ENCODE measurements around the gene CRHR2. TPM values are rescaled to one million over a fixed set of nuclear protein-coding genes. Genes with fewer than 3 reads are reported as not detected.
A peak's percentile ranks its signal among the peaks of the same experiment; 100 is the strongest.

CRHR2 gene
- 1 to 10 TPM in 1 of 2 donors, under 1 TPM in 1; 0.23 to 1.5 TPM for total RNA-seq
- polyA plus RNA-seq: not detected
- long read RNA-seq, donor 1, partial matches to known transcripts: 1 of 2 reads
- long read RNA-seq, donor 1, other reads (novel, unspliced or antisense): 1 of 2 reads
- long read RNA-seq, donor 2: 0 reads

- no peaks in the 10 kb centered on the region for H3K9me3 ChIP-seq (ENCODE audit: control insufficient read depth, low read length)
- ATAC-seq (ENCODE audit: low FRiP score) (peak; percentile 56), DNase-seq (no peak)
- 5 to 6% methylated on average over 62 to 67 of the region's 67 CpGs for WGBS, 2 donors
- intact Hi-C loops (cut with DNase I): no loop called here
- no peaks in the 10 kb centered on the region for H3K27me3 ChIP-seq (ENCODE audit: control insufficient read depth in 1 of 2, insufficient read depth in 2 of 2, low read length in 1 of 2)
- H3K27ac ChIP-seq (ENCODE audit: low read depth in 1 of 2, low read length in 2 of 2): no peak within 1 kb of the TSS
- H3K36me3 ChIP-seq (ENCODE audit: control insufficient read depth in 1 of 2, insufficient read depth in 2 of 2, low read length in 1 of 2): no peaks in the 10 kb centered on the region
- H3K4me3 ChIP-seq (ENCODE audit: low read length in 2 of 2): peak within 1 kb of the TSS; percentile 1 to 2
- H3K4me1 ChIP-seq (ENCODE audit: control insufficient read depth in 1 of 2, insufficient read depth in 2 of 2, low read length in 2 of 2): no peaks in the 10 kb centered on the region
These were observed at the start of gene CRHR2 for GRCh38 chr7:30682212-30683083. Gene CRHR2, minus strand, starts transcription at chr7:30682456. Its CDS starts 176 bp downstream, at chr7:30682280.

GRCh38 chr7:30731581-30731980 lies 49.3 kb upstream of the CRHR2 start:
- no peak for ATAC-seq (ENCODE audit: low FRiP score)
- Histone ChIP-seq H3K27ac (ENCODE audit: low read depth in 1 of 2, low read length in 2 of 2) (no peak overlapping the region), H3K36me3 (ENCODE audit: control insufficient read depth in 1 of 2, insufficient read depth in 2 of 2, low read length in 1 of 2) (no peaks in the 10 kb centered on the region), H3K4me3 (ENCODE audit: low read length in 2 of 2) (no peak overlapping the region), H3K9me3 (ENCODE audit: control insufficient read depth, low read length) (no peaks in the 10 kb centered on the region), H3K4me1 (ENCODE audit: control insufficient read depth in 1 of 2, insufficient read depth in 2 of 2, low read length in 2 of 2) (no peaks in the 10 kb centered on the region), H3K27me3 (ENCODE audit: control insufficient read depth in 1 of 2, insufficient read depth in 2 of 2, low read length in 1 of 2) (no peaks in the 10 kb centered on the region)
- intact Hi-C loops (cut with DNase I): loop anchor here in 1 of 2 donors (10.0 kb wide), 1 partner anchor 87 kb away; no protein-coding TSS in a partner anchor
- WGBS, 2 donors: 71 to 72% methylated on average over 11 of the region's 11 CpGs
- peak in 1 of 2 donors; percentile 42 for DNase-seq

GRCh38 chr7:30730996-30731395 lies 48.7 kb upstream of the CRHR2 start:
- Histone ChIP-seq H3K36me3 (ENCODE audit: control insufficient read depth in 1 of 2, insufficient read depth in 2 of 2, low read length in 1 of 2) (no peaks in the 10 kb centered on the region), H3K4me3 (ENCODE audit: low read length in 2 of 2) (no peak overlapping the region), H3K4me1 (ENCODE audit: control insufficient read depth in 1 of 2, insufficient read depth in 2 of 2, low read length in 2 of 2) (no peaks in the 10 kb centered on the region), H3K9me3 (ENCODE audit: control insufficient read depth, low read length) (no peaks in the 10 kb centered on the region), H3K27ac (ENCODE audit: low read depth in 1 of 2, low read length in 2 of 2) (no peak overlapping the region), H3K27me3 (ENCODE audit: control insufficient read depth in 1 of 2, insufficient read depth in 2 of 2, low read length in 1 of 2) (no peaks in the 10 kb centered on the region)
- WGBS, 2 donors: 70 to 78% methylated on average over 4 of the region's 4 CpGs
- no peak for ATAC-seq (ENCODE audit: low FRiP score)
- intact Hi-C loops (cut with DNase I): loop anchor here in 1 of 2 donors (10.0 kb wide), 1 partner anchor 86 kb away; no protein-coding TSS in a partner anchor
- peak in 1 of 2 donors; percentile 47 for DNase-seq

- DNase-seq: peak in 1 of 2 donors; percentile 17
- H3K36me3 ChIP-seq (ENCODE audit: control insufficient read depth in 1 of 2, insufficient read depth in 2 of 2, low read length in 1 of 2): no peaks in the 10 kb centered on the region
- intact Hi-C loops (cut with DNase I): loop anchor here in 1 of 2 donors (10.0 kb wide), 1 partner anchor 85 kb away; no protein-coding TSS in a partner anchor
- H3K27ac ChIP-seq (ENCODE audit: low read depth in 1 of 2, low read length in 2 of 2): no peak overlapping the region
- H3K27me3 ChIP-seq (ENCODE audit: control insufficient read depth in 1 of 2, insufficient read depth in 2 of 2, low read length in 1 of 2): no peaks in the 10 kb centered on the region
- ATAC-seq (ENCODE audit: low FRiP score): no peak
- no peaks in the 10 kb centered on the region for H3K9me3 ChIP-seq (ENCODE audit: control insufficient read depth, low read length)
- WGBS, 2 donors: 95 to 98% methylated on average over 2 of the region's 2 CpGs
- H3K4me3 ChIP-seq (ENCODE audit: low read length in 2 of 2): no peak overlapping the region
- H3K4me1 ChIP-seq (ENCODE audit: control insufficient read depth in 1 of 2, insufficient read depth in 2 of 2, low read length in 2 of 2): no peaks in the 10 kb centered on the region
These were observed 47.8 kb upstream of the CRHR2 start for GRCh38 chr7:30730097-30730496.

- ATAC-seq (ENCODE audit: low FRiP score) (no peak), DNase-seq (no peak)
- Histone ChIP-seq H3K36me3 (ENCODE audit: control insufficient read depth in 1 of 2, insufficient read depth in 2 of 2, low read length in 1 of 2) (no peaks in the 10 kb centered on the region), H3K27ac (ENCODE audit: low read depth in 1 of 2, low read length in 2 of 2) (no peak overlapping the region), H3K4me1 (ENCODE audit: control insufficient read depth in 1 of 2, insufficient read depth in 2 of 2, low read length in 2 of 2) (no peaks in the 10 kb centered on the region), H3K9me3 (ENCODE audit: control insufficient read depth, low read length) (no peaks in the 10 kb centered on the region), H3K27me3 (ENCODE audit: control insufficient read depth in 1 of 2, insufficient read depth in 2 of 2, low read length in 1 of 2) (no peaks in the 10 kb centered on the region), H3K4me3 (ENCODE audit: low read length in 2 of 2) (no peak overlapping the region)
- intact Hi-C loops (cut with DNase I): loop anchor here in 1 of 2 donors (10.0 kb wide), 1 partner anchor 85 kb away; no protein-coding TSS in a partner anchor
- 37 to 51% methylated on average over 2 of the region's 2 CpGs for WGBS, 2 donors
These were observed 47.4 kb upstream of the CRHR2 start for GRCh38 chr7:30729642-30730041.

- peak in 1 of 2 donors; percentile 45 for DNase-seq
- H3K27ac ChIP-seq (ENCODE audit: low read depth in 1 of 2, low read length in 2 of 2): no peak overlapping the region
- no peaks in the 10 kb centered on the region for H3K9me3 ChIP-seq (ENCODE audit: control insufficient read depth, low read length)
- no peak overlapping the region for H3K4me3 ChIP-seq (ENCODE audit: low read length in 2 of 2)
- H3K27me3 ChIP-seq (ENCODE audit: control insufficient read depth in 1 of 2, insufficient read depth in 2 of 2, low read length in 1 of 2): no peaks in the 10 kb centered on the region
- intact Hi-C loops (cut with DNase I): no loop called here
- 67 to 76% methylated on average over 6 of the region's 6 CpGs for WGBS, 2 donors
- ATAC-seq (ENCODE audit: low FRiP score): no peak
- no peaks in the 10 kb centered on the region for H3K36me3 ChIP-seq (ENCODE audit: control insufficient read depth in 1 of 2, insufficient read depth in 2 of 2, low read length in 1 of 2)
- H3K4me1 ChIP-seq (ENCODE audit: control insufficient read depth in 1 of 2, insufficient read depth in 2 of 2, low read length in 2 of 2): no peaks in the 10 kb centered on the region
These were observed 46.4 kb upstream of the CRHR2 start for GRCh38 chr7:30728591-30729100.

GRCh38 chr7:30727061-30727945 lies 45.0 kb upstream of the CRHR2 start:
- no peak overlapping the region for H3K27ac ChIP-seq (ENCODE audit: low read depth in 1 of 2, low read length in 2 of 2)
- H3K36me3 ChIP-seq (ENCODE audit: control insufficient read depth in 1 of 2, insufficient read depth in 2 of 2, low read length in 1 of 2): no peaks in the 10 kb centered on the region
- no peak overlapping the region for H3K4me3 ChIP-seq (ENCODE audit: low read length in 2 of 2)
- DNase-seq: peak in 1 of 2 donors; percentile 48
- intact Hi-C loops (cut with DNase I): no loop called here
- H3K27me3 ChIP-seq (ENCODE audit: control insufficient read depth in 1 of 2, insufficient read depth in 2 of 2, low read length in 1 of 2): no peaks in the 10 kb centered on the region
- WGBS, 2 donors: 77% methylated on average over 8 of the region's 8 CpGs
- no peaks in the 10 kb centered on the region for H3K9me3 ChIP-seq (ENCODE audit: control insufficient read depth, low read length)
- no peaks in the 10 kb centered on the region for H3K4me1 ChIP-seq (ENCODE audit: control insufficient read depth in 1 of 2, insufficient read depth in 2 of 2, low read length in 2 of 2)
- ATAC-seq (ENCODE audit: low FRiP score): no peak

- WGBS, 2 donors: 95 to 97% methylated on average over 7 of the region's 7 CpGs
- H3K4me3 ChIP-seq (ENCODE audit: low read length in 2 of 2): no peak overlapping the region
- intact Hi-C loops (cut with DNase I): no loop called here
These were observed 44.2 kb upstream of the CRHR2 start for GRCh38 chr7:30726296-30727006.

More at GRCh38 chr7:30726296-30727006, 44.2 kb upstream of the CRHR2 start:
- no peaks in the 10 kb centered on the region for H3K9me3 ChIP-seq (ENCODE audit: control insufficient read depth, low read length)
- H3K36me3 ChIP-seq (ENCODE audit: control insufficient read depth in 1 of 2, insufficient read depth in 2 of 2, low read length in 1 of 2): no peaks in the 10 kb centered on the region
- peak in 1 of 2 donors; percentile 62 for DNase-seq
- no peaks in the 10 kb centered on the region for H3K27me3 ChIP-seq (ENCODE audit: control insufficient read depth in 1 of 2, insufficient read depth in 2 of 2, low read length in 1 of 2)
- no peak for ATAC-seq (ENCODE audit: low FRiP score)
- H3K4me1 ChIP-seq (ENCODE audit: control insufficient read depth in 1 of 2, insufficient read depth in 2 of 2, low read length in 2 of 2): no peaks in the 10 kb centered on the region
- no peak overlapping the region for H3K27ac ChIP-seq (ENCODE audit: low read depth in 1 of 2, low read length in 2 of 2)

Data from aorta (tissue), 5 donors.